Hepatocyte (in vitro differentiated cells): ENCODE measurements around the gene LGALS3BP. TPM values are rescaled to one million over a fixed set of nuclear protein-coding genes. Genes with fewer than 3 reads are reported as not detected.

ENCODE experiments used
- DNase-seq: peaks from one replicate; pipeline ENCODE4 v3.0.0-alpha.2; 2016; ENCODE audit warnings: low spot score
- H2AFZ ChIP-seq: fragments of 200-600 bp; sonication (generic); 2 replicates; pipeline ENCODE4 v1.6.0; 2016; ENCODE audit warnings: antibody characterized with exemption, mild to moderate bottlenecking
- H3K27ac ChIP-seq: fragments of 200-600 bp; sonication (generic); 2 replicates; pipeline ENCODE4 v1.5.1; 2016; ENCODE audit warnings: mild to moderate bottlenecking
- H3K27me3 ChIP-seq: fragments of 200-600 bp; sonication (generic); 2 replicates; pipeline ENCODE4 v1.6.1; 2016
- H3K36me3 ChIP-seq: fragments of 200-600 bp; sonication (generic); replicated peaks from 2 replicates; pipeline ENCODE4 v1.5.1; 2016; ENCODE audit warnings: low read depth; ENCODE audit not compliant: insufficient read depth
- H3K4me1 ChIP-seq: fragments of 200-600 bp; sonication (generic); 2 replicates; pipeline ENCODE4 v1.5.1; 2016; ENCODE audit warnings: mild to moderate bottlenecking, moderate library complexity; ENCODE audit not compliant: insufficient read depth
- H3K4me2 ChIP-seq: fragments of 200-600 bp; sonication (generic); 2 replicates; pipeline ENCODE4 v1.6.0; 2016
- H3K4me3 ChIP-seq: fragments of 200-600 bp; sonication (generic); 2 replicates; pipeline ENCODE4 v1.5.1; 2016; ENCODE audit warnings: mild to moderate bottlenecking
- H3K79me2 ChIP-seq: fragments of 200-600 bp; sonication (generic); 2 replicates; pipeline ENCODE4 v1.6.0; 2017; ENCODE audit warnings: mild to moderate bottlenecking
- H3K9me2 ChIP-seq: fragments of 200-600 bp; sonication (generic); replicated peaks from 2 replicates; pipeline ENCODE4 v1.6.0; 2017; ENCODE audit warnings: mild to moderate bottlenecking; ENCODE audit not compliant: insufficient read depth
- H3K9me3 ChIP-seq: fragments of 200-600 bp; sonication (generic); 2 replicates; pipeline ENCODE4 v1.5.1; 2016; ENCODE audit warnings: low read depth, mild to moderate bottlenecking
- H4K20me1 ChIP-seq: fragments of 200-600 bp; sonication (generic); 2 replicates; pipeline ENCODE4 v1.6.0; 2016; ENCODE audit warnings: mild to moderate bottlenecking; ENCODE audit not compliant: insufficient read depth, poor library complexity, severe bottlenecking
- CTCF ChIP-seq: fragments of 200-600 bp; sonication (generic); IDR thresholded peaks from 2 replicates; pipeline ENCODE4 v1.5.1; 2016; ENCODE audit warnings: antibody characterized with exemption, mild to moderate bottlenecking; ENCODE audit not compliant: poor library complexity
- EZH2 ChIP-seq: fragments of 200-600 bp; sonication (generic); IDR thresholded peaks from 2 replicates; pipeline ENCODE4 v1.6.1; 2016; ENCODE audit warnings: antibody characterized with exemption, mild to moderate bottlenecking, borderline replicate concordance
- EZH2phosphoT487 ChIP-seq: fragments of 200-600 bp; sonication (generic); IDR thresholded peaks from one replicate; pipeline ENCODE4 v1.6.1; 2018; ENCODE audit warnings: antibody characterized with exemption, mild to moderate bottlenecking, low read depth, moderate library complexity; ENCODE audit not compliant: unreplicated experiment, severe bottlenecking
- whole genome bisulfite sequencing: methylation state at CpG from one replicate; pipeline ENCODE4 v1.1.6; 2016; ENCODE audit warnings: low lambda C conversion rate; ENCODE audit errors: missing lambda C conversion rate; 5-methylcytosine and 5-hydroxymethylcytosine counted together
- polyA plus RNA-seq: library from polyadenylated mRNA; unstranded; fragments of >200 nt; fragmentation: Nextera tagmentation; extraction: Ambion mirVana; gene quantifications from 2 replicates; pipeline ENCODE4 v1.2.1, GENCODE V29; 2016
- total RNA-seq: library from RNA; depleted of rRNA; stranded (reverse); fragments of >200 nt; gene quantifications from 2 replicates; pipeline ENCODE4 v1.2.3, GENCODE V29; 2014

Gene LGALS3BP
- total and polyA plus RNA-seq, 2 experiments from 2014 or later: 305 to 787 TPM

- Histone ChIP-seq H3K4me1 (peaks cover 9% of the 10 kb centered on the region), H3K27ac (no peak overlapping the region), H3K4me3 (no peak overlapping the region), H3K79me2 (peaks cover 1% of the 10 kb centered on the region), H4K20me1 (peaks cover 4% of the 10 kb centered on the region), H3K27me3 (no peaks in the 10 kb centered on the region), H3K9me2 (no peaks in the 10 kb centered on the region), H2AFZ (no peak overlapping the region), H3K9me3 (no peaks in the 10 kb centered on the region), H3K4me2 (no peak overlapping the region), H3K36me3 (no peaks in the 10 kb centered on the region)
- TF ChIP-seq EZH2phosphoT487: no peak
- TF ChIP-seq EZH2: no peak
- TF ChIP-seq CTCF: no peak
- no peak for DNase-seq
- WGBS: 94% methylated on average over 22 of the region's 22 CpGs
These were observed 14.4 kb upstream of the LGALS3BP start for GRCh38 chr17:78993981-78994671.

- H3K36me3 ChIP-seq: no peaks in the 10 kb centered on the region
- WGBS: 83% methylated on average over 49 of the region's 49 CpGs
- no peak overlapping the region for H3K27ac ChIP-seq
- H3K4me1 ChIP-seq: peaks cover 9% of the 10 kb centered on the region
- no peaks in the 10 kb centered on the region for H3K27me3 ChIP-seq
- TF ChIP-seq CTCF: peak; percentile 73
- TF ChIP-seq EZH2phosphoT487: no peak
- no peak overlapping the region for H3K4me3 ChIP-seq
- peaks cover 4% of the 10 kb centered on the region for H4K20me1 ChIP-seq
- no peaks in the 10 kb centered on the region for H3K9me3 ChIP-seq
- H2AFZ ChIP-seq: no peak overlapping the region
- no peaks in the 10 kb centered on the region for H3K79me2 ChIP-seq
- peak; percentile 74 for DNase-seq
- H3K9me2 ChIP-seq: no peaks in the 10 kb centered on the region
- H3K4me2 ChIP-seq: no peak overlapping the region
These were observed 13.7 kb upstream of the LGALS3BP start for GRCh38 chr17:78993241-78993956.

- 94% methylated on average over 12 of the region's 12 CpGs for WGBS
- Histone ChIP-seq H3K9me2 (no peaks in the 10 kb centered on the region), H3K79me2 (no peaks in the 10 kb centered on the region), H3K27ac (no peak overlapping the region), H3K4me2 (no peak overlapping the region), H4K20me1 (peaks cover 4% of the 10 kb centered on the region), H3K36me3 (no peaks in the 10 kb centered on the region), H3K9me3 (no peaks in the 10 kb centered on the region), H3K27me3 (no peaks in the 10 kb centered on the region), H3K4me3 (no peak overlapping the region), H3K4me1 (peaks cover 9% of the 10 kb centered on the region), H2AFZ (no peak overlapping the region)
- no peak for TF ChIP-seq EZH2
- TF ChIP-seq CTCF: no peak
- TF ChIP-seq EZH2phosphoT487: no peak
- no peak for DNase-seq
These were observed 13.0 kb upstream of the LGALS3BP start for GRCh38 chr17:78992542-78993212.
